GM10847 (cell line): ENCODE data around the gene LUC7L2.
A peak's percentile ranks its signal among the peaks of the same experiment; 100 is the strongest.

Source experiments
- POLR2A ChIP-seq: IDR thresholded peaks from 2 replicates; pipeline ENCODE4 v1.6.1; 2011; ENCODE audit not compliant: insufficient read length; ENCODE audit errors: extremely low read depth

Gene LUC7L2

GRCh38 chr7:139341058-139341775 is 18.5 kb upstream of the LUC7L2 start, which contains the start of gene FMC1:
TSS of gene FMC1 (plus strand) at chr7:139341337. CDS start at chr7:139341385, 48 bp downstream.
- peak; percentile 49 for TF ChIP-seq POLR2A

- TF ChIP-seq POLR2A = no peak
Measured at GRCh38 chr7:139341776-139342226, 17.9 kb upstream of the LUC7L2 start.

GRCh38 chr7:139345042-139345441 is 14.7 kb upstream of the LUC7L2 start:
- no peak for TF ChIP-seq POLR2A

GRCh38 chr7:139351027-139351426 is 8.7 kb upstream of the LUC7L2 start:
- no peak for TF ChIP-seq POLR2A

- no peak for TF ChIP-seq POLR2A
Measured at GRCh38 chr7:139354729-139355128, 5.0 kb upstream of the LUC7L2 start.

DNA sequence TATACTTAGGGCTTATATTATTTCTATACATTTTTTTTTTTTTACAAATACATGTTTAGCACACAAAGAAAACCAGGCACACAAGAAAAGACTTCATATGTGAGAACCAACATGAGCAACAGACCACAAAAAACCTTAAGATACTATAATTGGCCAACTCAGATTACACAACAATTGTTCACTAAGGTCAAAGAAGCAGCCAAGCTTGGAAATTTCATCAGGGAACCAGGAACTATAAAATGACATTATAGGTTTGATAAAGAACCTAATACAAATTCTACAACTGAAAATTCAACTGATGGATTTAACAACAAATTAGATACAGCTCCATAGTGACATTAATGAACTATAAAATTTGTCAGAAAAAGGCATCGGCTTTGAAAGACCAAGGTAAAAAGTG is 4.4 kb upstream of the LUC7L2 start:
- no peak for TF ChIP-seq POLR2A

GRCh38 chr7:139358541-139359365 is 941 bp upstream of the LUC7L2 start:
- TF ChIP-seq POLR2A = no peak

- peak; percentile 31 for TF ChIP-seq POLR2A
Measured at GRCh38 chr7:139360210-139360947, 685 bp downstream of the LUC7L2 start.

DNA sequence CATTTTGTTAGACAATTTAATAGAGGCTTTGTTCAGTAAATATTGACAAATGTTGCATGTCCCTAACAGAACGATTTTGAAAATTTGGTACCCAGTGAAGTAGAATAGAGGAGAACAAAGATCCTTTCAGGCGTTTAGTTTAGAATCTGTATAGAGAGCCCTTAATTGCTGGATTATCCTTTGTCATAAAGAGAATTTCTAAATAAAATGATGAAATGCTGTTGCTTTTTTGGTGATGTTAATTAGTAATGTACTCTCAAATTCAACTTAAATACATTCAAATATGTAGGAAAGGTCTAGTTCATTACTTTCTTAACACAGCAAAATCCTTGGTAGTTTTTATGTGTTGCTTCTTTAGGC is 1.2 kb downstream of the LUC7L2 start:
- TF ChIP-seq POLR2A = no peak

DNA sequence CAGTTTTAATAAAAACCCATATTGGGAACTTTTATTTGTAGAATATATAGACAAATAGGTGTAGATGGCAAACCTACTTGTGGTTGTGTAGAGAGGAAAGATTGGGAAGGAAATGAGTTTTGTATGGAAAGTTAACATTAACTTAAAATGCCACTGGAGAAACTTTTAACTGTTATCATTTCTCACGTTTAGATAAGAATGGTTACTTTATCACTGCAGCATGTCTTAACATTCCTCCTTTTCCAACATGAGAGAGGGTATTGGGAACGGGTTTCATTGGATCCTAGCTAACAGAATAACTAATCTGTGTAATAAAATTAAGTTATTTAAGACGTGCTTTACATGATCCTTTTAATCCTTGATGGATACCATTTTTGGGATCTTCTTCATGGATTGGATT is 1.8 kb downstream of the LUC7L2 start:
- no peak for TF ChIP-seq POLR2A

GRCh38 chr7:139362302-139362701 is 2.6 kb downstream of the LUC7L2 start:
- TF ChIP-seq POLR2A = no peak

- no peak for TF ChIP-seq POLR2A
Measured at GRCh38 chr7:139362981-139363380, 3.3 kb downstream of the LUC7L2 start.

DNA sequence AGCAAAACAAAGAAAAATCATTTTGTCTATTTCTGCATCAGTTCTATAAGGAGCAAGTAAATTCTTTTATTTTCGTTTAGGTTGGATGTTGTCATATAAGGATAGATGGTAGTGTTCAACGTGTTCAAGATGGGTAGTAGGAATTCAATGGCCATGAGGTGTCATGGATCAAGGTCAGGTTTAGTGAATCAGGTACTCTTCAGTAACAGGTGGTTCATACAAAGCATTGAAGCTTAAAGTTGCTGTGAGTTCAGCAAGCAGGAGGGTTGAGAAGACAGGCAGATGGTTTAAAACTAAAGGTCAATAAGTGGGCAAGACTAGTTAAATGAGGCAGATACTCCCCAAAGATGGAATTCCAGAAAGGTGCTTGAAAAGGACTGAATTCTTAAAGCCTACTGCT is 5.6 kb downstream of the LUC7L2 start:
- no peak for TF ChIP-seq POLR2A

- TF ChIP-seq POLR2A = no peak
Measured at GRCh38 chr7:139366400-139366799, 6.7 kb downstream of the LUC7L2 start.

DNA sequence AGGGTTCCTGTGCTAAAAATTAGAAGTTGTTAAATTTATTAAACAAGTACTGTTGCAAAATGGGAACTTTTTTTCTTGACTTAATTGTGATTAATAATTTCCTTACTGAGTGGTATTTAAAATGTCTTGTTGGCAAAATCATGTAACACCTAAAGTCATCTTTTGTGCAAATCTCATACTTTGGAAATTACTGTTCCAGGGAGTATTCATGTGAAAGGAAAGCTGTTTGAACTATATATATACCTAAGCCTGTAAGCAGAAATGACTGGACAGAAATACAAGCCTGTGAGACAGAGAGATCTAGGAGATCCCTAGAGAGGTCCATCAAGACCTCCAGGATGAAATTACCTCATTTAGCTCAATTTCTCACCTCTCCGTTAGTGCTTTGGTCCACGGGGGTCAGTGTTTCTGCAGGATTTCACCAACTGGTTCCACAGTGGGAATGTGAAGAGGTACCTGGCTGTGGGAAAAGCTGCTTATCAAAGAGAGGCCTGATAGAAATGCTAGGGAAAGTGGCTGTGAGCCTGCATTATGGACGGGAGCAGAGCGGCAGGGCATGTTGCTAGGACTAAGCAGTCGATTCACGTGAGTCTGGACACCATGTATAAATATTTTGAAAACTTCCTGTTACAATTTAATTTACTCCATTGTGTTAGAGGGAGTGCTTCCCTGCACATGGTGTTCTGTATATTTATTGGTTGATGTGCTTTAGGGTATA is 7.9 kb downstream of the LUC7L2 start:
- no peak for TF ChIP-seq POLR2A
